ENCODE results near the gene GALNT9. TPM values are rescaled to one million over a fixed set of nuclear protein-coding genes. Genes with fewer than 3 reads are reported as not detected.

GALNT9 gene
- total RNA-seq, 1 experiment from 2014 or later: 2.6 TPM

DNA sequence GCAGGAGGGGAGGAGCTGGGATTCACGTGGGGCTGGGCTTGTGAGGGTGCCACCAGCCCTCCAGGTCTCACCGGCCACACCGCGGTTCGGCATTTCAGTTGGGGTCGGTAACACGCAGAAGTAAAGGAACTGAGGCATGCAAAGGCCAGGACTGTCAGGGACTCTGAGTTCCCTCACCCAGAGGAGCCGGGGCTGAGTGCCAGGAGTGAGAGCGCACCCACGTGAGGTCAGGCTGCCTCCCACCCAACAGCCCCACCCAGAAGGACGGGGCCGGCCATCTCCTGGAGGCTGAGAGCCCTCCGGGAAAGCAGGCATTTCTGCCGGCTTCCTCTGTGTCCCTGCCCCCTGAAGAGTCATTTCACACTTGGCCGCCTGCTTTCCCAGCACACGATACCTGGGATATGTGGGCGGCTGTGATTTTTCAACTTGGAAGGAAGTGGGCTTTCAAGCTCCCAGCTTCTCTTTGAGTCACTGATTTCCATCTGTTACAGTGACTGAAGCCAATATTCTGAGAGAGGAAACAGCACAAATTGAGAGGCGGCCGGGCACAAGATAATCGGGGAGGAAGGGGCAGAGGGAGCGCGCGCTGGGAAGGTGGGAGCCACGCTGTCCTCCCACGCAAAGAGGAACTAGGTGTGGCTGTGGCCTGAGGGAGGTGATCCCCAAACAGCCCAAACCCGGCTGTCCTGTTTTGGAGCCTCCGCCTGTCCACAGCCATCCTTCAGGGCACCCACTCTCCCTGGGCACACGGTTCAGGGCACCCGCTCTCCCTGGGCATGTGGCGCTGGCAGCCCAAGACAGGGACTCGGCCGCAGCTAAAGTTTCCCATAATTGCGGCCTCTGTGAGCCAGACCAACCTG lies 19.0 kb downstream of the GALNT9 start (continued):
- TF ChIP-seq, protein P1, sequence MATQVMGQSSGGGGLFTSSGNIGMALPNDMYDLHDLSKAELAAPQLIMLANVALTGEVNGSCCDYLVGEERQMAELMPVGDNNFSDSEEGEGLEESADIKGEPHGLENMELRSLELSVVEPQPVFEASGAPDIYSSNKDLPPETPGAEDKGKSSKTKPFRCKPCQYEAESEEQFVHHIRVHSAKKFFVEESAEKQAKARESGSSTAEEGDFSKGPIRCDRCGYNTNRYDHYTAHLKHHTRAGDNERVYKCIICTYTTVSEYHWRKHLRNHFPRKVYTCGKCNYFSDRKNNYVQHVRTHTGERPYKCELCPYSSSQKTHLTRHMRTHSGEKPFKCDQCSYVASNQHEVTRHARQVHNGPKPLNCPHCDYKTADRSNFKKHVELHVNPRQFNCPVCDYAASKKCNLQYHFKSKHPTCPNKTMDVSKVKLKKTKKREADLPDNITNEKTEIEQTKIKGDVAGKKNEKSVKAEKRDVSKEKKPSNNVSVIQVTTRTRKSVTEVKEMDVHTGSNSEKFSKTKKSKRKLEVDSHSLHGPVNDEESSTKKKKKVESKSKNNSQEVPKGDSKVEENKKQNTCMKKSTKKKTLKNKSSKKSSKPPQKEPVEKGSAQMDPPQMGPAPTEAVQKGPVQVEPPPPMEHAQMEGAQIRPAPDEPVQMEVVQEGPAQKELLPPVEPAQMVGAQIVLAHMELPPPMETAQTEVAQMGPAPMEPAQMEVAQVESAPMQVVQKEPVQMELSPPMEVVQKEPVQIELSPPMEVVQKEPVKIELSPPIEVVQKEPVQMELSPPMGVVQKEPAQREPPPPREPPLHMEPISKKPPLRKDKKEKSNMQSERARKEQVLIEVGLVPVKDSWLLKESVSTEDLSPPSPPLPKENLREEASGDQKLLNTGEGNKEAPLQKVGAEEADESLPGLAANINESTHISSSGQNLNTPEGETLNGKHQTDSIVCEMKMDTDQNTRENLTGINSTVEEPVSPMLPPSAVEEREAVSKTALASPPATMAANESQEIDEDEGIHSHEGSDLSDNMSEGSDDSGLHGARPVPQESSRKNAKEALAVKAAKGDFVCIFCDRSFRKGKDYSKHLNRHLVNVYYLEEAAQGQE (IDR thresholded peaks at IDR 0.05; ENCODE audit: low read depth): no peak

DNA sequence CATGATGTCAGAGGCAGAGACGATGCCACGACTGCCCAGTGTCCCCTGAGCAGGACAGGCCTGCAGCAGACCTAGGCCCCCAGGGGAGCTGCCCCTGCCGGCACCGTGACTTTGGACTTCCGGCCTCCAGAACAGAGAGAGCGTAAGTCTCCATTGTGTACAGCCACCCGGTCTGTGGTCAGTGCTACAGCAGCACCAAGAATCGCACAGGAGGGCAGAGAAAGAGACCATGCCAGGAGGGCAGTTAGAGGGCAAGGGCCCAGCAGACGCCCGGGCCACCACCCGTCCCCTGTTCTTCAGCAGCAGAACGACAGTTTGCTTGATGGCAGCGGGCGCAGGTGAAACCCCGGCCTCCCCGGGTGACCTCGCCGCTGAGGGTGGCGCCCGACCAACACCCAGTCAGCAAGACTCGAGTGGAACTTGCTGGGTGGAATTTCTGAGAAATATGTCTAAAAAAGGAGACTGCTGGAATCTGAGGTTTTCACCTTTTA lies 19.7 kb downstream of the GALNT9 start:
- BruUV-seq (replicated peaks): no TSS peak
- Histone ChIP-seq H3K27ac (ENCODE audit: low read depth, low read length) (no peak overlapping the region), H3K4me1 (ENCODE audit: control insufficient read depth in 1 of 2, insufficient read depth in 2 of 2, low read length in 2 of 2) (no peaks in the 10 kb centered on the region), H4K20me1 (ENCODE audit: insufficient read depth) (no peaks in the 10 kb centered on the region), H3K79me2 (ENCODE audit: insufficient read depth, low read length) (no peaks in the 10 kb centered on the region), H3K9me3 (ENCODE audit: control insufficient read depth in 1 of 2, insufficient read depth in 1 of 2, low read depth in 1 of 2, low read length in 2 of 2) (peaks cover 0 to 6% of the 10 kb centered on the region in 2 experiments; a peak in 2 of 4 replicates), H3K36me3 (ENCODE audit: control insufficient read depth in 1 of 2, insufficient read depth in 2 of 2, low read length in 2 of 2) (no peaks in the 10 kb centered on the region), H3K4me2 (ENCODE audit: low read length) (no peak overlapping the region), H3K4me3 (replicated peaks in 1 of 2; ENCODE audit: low read depth in 1 of 2, low read length in 2 of 2) (no peak overlapping the region), H3K27me3 (ENCODE audit: insufficient read depth, low read length) (no peaks in the 10 kb centered on the region), H3K9me2 (ENCODE audit: insufficient read depth) (no peaks in the 10 kb centered on the region), H2AFZ (ENCODE audit: low read depth, low read length, poor library complexity, severe bottlenecking) (no peak overlapping the region), H3K9ac (ENCODE audit: low read length) (no peak overlapping the region)
- ATAC-seq (no peak), DNase-seq (ENCODE audit: low read depth, low spot score) (no peak)
- ChIA-PET CTCF (no interaction called here), POLR2A (no interaction called here), RAD21 (ENCODE audit: low non-redundant PET in 1 of 2, low total read pairs in 2 of 2, uncharacterized antibody in 2 of 2, unreplicated experiment in 2 of 2) (no interaction called here)
- intact Hi-C loops (cut with micrococcal nuclease): no loop called here
- no peak for TF ChIP-seq YY1 (IDR thresholded peaks at IDR 0.05; ENCODE audit: extremely low read depth, insufficient replicate concordance, low read depth, low read length)
- TF ChIP-seq CBX3 (IDR thresholded peaks at IDR 0.05; ENCODE audit: low read depth): no peak
- TF ChIP-seq, protein P2, sequence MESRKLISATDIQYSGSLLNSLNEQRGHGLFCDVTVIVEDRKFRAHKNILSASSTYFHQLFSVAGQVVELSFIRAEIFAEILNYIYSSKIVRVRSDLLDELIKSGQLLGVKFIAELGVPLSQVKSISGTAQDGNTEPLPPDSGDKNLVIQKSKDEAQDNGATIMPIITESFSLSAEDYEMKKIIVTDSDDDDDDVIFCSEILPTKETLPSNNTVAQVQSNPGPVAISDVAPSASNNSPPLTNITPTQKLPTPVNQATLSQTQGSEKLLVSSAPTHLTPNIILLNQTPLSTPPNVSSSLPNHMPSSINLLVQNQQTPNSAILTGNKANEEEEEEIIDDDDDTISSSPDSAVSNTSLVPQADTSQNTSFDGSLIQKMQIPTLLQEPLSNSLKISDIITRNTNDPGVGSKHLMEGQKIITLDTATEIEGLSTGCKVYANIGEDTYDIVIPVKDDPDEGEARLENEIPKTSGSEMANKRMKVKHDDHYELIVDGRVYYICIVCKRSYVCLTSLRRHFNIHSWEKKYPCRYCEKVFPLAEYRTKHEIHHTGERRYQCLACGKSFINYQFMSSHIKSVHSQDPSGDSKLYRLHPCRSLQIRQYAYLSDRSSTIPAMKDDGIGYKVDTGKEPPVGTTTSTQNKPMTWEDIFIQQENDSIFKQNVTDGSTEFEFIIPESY (IDR thresholded peaks at IDR 0.05; ENCODE audit: extremely low read depth, insufficient replicate concordance, low read length): no peak
- no peak for TF ChIP-seq JUND (IDR thresholded peaks at IDR 0.05)
- TF ChIP-seq EZH2phosphoT487 (IDR thresholded peaks at IDR 0.05; ENCODE audit: borderline replicate concordance): no peak
- no peak for TF ChIP-seq EZH2 (IDR thresholded peaks at IDR 0.05)
- no peak for TF ChIP-seq TCF7L2 (IDR thresholded peaks at IDR 0.05; ENCODE audit: borderline replicate concordance, extremely low read depth, insufficient read depth, insufficient read length)
- TF ChIP-seq CEBPB (IDR thresholded peaks at IDR 0.05; ENCODE audit: low read depth): no peak
- TF ChIP-seq, protein P1 (IDR thresholded peaks at IDR 0.05; ENCODE audit: low read depth): no peak
- TF ChIP-seq, protein P3, sequence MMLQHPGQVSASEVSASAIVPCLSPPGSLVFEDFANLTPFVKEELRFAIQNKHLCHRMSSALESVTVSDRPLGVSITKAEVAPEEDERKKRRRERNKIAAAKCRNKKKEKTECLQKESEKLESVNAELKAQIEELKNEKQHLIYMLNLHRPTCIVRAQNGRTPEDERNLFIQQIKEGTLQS (IDR thresholded peaks at IDR 0.05): no peak

All from HCT116 (cell line).